Psoas muscle (tissue), 8 donors: ENCODE measurements around the gene CHN1. TPM values are rescaled to one million over a fixed set of nuclear protein-coding genes. Genes with fewer than 3 reads are reported as not detected.

Experiments used
- ATAC-seq, 4 donors: fragments of 200-7000 bp; cut with Tn5 transposase; one replicate each; pipeline ENCODE4 v1.9.1; 2020; ENCODE audit warnings: moderate library complexity in 3 of 4, mild to moderate bottlenecking in 2 of 4
- DNase-seq, 2 donors: peaks; one replicate each; pipeline ENCODE4 v3.0.0-alpha.2; 2020
- H3K27ac ChIP-seq: fragments of 200-600 bp; one replicate; pipeline ENCODE4 v1.8.0; 2022
- H3K27me3 ChIP-seq, 3 donors: fragments of 200-600 bp in 1 of 3; one replicate each; pipeline versions ENCODE4 v1.6.1 to v1.8.0; 2013 to 2022; ENCODE audit warnings: low read length in 2 of 3, mild to moderate bottlenecking in 2 of 3, moderate library complexity in 1 of 3; ENCODE audit not compliant: insufficient read depth in 3 of 3
- H3K36me3 ChIP-seq, 2 donors: fragments of 200-600 bp in 1 of 2; one replicate each; pipeline versions ENCODE4 v1.6.1 to v1.8.0; 2013 to 2022; ENCODE audit warnings: low read depth in 1 of 2, mild to moderate bottlenecking in 1 of 2, moderate library complexity in 1 of 2; ENCODE audit not compliant: insufficient read depth in 1 of 2
- H3K4me1 ChIP-seq: fragments of 200-600 bp; one replicate; pipeline ENCODE4 v1.8.0; 2022
- H3K4me3 ChIP-seq: fragments of 200-600 bp; one replicate; pipeline ENCODE4 v1.8.0; 2022; ENCODE audit warnings: mild to moderate bottlenecking
- H3K9me3 ChIP-seq: fragments of 200-600 bp; one replicate; pipeline ENCODE4 v1.8.0; 2022
- WGBS, 3 donors: extraction: QIAGEN DNeasy Blood & Tissue Kit; methylation state at CpG; one replicate each; pipeline versions ENCODE4 v1.1.6 to v1.1.7; 2013; 5-methylcytosine and 5-hydroxymethylcytosine counted together
- intact Hi-C, 2 donors: fragments of 100-400 bp; cut with DNase I; formaldehyde crosslinking; loops; one replicate each; pipeline versions ENCODE4 v1.11.0 to v1.14.2; 2022
- polyA plus RNA-seq, 3 donors: library from polyadenylated mRNA; stranded (reverse); fragments of 200-250 nt; gene quantifications; one replicate each; pipeline ENCODE4 v1.2.3, GENCODE V29; 2013
- total RNA-seq, 4 donors: library from RNA; stranded (reverse); fragmentation: NEBNext Ultra II Directional in 2 of 4; extraction: Animal tissue kit (Norgen Biotek cat#: 25700) in 2 of 4; gene quantifications; one replicate each; pipeline versions ENCODE4 v1.2.1 to v1.2.4, GENCODE V29; 2021 to 2023
- TF ChIP-seq, protein P1 (sequence below): fragments of 200-600 bp; IDR thresholded peaks from one replicate; pipeline ENCODE4 v1.8.0; 2022; ENCODE audit warnings: antibody characterized with exemption
- donor health status: healthy with polysubstance abuse.
- donor health status: DM: no; HTN: no; CAD: no; lungs with moderate emphysema.
- donor health status: Bipolar disorder and iron deficiency.
- donor health status: healthy.
- donor health status: DM: yes; HTN: yes; CAD: no.
- donor health status: DM: no; HTN: no; CAD: no.
- donor health status: DM: no; HTN: no; CAD: no.
- donor health status: DM: yes; HTN: yes; CAD: no.

The CHN1 gene
- total and polyA plus RNA-seq, 7 donors = 1.8 to 4.2 (median 2.3) TPM

- H3K4me1 ChIP-seq = no peaks in the 10 kb centered on the region
- TF ChIP-seq, protein P1, sequence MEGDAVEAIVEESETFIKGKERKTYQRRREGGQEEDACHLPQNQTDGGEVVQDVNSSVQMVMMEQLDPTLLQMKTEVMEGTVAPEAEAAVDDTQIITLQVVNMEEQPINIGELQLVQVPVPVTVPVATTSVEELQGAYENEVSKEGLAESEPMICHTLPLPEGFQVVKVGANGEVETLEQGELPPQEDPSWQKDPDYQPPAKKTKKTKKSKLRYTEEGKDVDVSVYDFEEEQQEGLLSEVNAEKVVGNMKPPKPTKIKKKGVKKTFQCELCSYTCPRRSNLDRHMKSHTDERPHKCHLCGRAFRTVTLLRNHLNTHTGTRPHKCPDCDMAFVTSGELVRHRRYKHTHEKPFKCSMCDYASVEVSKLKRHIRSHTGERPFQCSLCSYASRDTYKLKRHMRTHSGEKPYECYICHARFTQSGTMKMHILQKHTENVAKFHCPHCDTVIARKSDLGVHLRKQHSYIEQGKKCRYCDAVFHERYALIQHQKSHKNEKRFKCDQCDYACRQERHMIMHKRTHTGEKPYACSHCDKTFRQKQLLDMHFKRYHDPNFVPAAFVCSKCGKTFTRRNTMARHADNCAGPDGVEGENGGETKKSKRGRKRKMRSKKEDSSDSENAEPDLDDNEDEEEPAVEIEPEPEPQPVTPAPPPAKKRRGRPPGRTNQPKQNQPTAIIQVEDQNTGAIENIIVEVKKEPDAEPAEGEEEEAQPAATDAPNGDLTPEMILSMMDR = no peak
- DNase-seq = no peak
- no peak overlapping the region for H3K27ac ChIP-seq
- H3K27me3 ChIP-seq = no peaks in the 10 kb centered on the region
- no peak for ATAC-seq
- no peaks in the 10 kb centered on the region for H3K36me3 ChIP-seq
- no peaks in the 10 kb centered on the region for H3K9me3 ChIP-seq
- intact Hi-C loops = no loop called here
- WGBS, 3 donors = 94 to 99% (median 97%) methylated on average over 3 of the region's 3 CpGs
- no peak overlapping the region for H3K4me3 ChIP-seq
Observed at GRCh38 chr2:175039490-175039889, 34.3 kb upstream of the CHN1 start.

DNA sequence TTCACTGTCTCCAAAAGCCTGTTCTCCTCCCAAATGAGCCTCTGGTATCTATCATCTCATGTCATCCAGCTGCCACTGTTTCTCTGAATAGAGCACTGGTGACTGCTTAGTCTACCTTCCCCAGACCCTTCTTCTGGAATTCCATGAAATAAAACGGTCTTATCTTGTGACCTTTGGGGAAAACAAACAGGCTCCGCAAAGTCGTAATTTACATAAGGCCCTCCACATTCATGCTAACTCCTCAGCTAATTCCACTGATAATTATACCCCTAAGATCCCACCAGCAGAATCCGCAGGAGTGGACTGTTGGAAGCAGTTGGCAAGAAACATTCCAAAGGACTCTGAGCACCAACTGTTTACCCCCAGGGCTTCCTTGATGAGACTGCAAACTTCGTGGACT lies 33.9 kb upstream of the CHN1 start:
- DNase-seq (no peak), ATAC-seq (no peak)
- 85 to 89% (median 88%) methylated on average over 5 of the region's 5 CpGs for WGBS, 3 donors
- Histone ChIP-seq H3K27me3 (no peaks in the 10 kb centered on the region), H3K9me3 (no peaks in the 10 kb centered on the region), H3K36me3 (no peaks in the 10 kb centered on the region), H3K4me3 (no peak overlapping the region), H3K27ac (no peak overlapping the region), H3K4me1 (no peaks in the 10 kb centered on the region)
- intact Hi-C loops = no loop called here
- TF ChIP-seq, protein P1 = no peak

- Histone ChIP-seq H3K9me3 (no peaks in the 10 kb centered on the region), H3K27me3 (no peaks in the 10 kb centered on the region), H3K4me1 (no peaks in the 10 kb centered on the region), H3K4me3 (no peak overlapping the region), H3K36me3 (no peaks in the 10 kb centered on the region), H3K27ac (no peak overlapping the region)
- intact Hi-C loops = no loop called here
- DNase-seq (no peak), ATAC-seq (no peak)
- TF ChIP-seq, protein P1 = no peak
- 73 to 92% (median 82%) methylated on average over 2 of the region's 2 CpGs for WGBS, 3 donors
Observed at GRCh38 chr2:175037941-175038340, 32.8 kb upstream of the CHN1 start.

GRCh38 chr2:175036582-175037018 lies 31.4 kb upstream of the CHN1 start:
- TF ChIP-seq, protein P1 = peak; percentile 43
- no peak overlapping the region for H3K27ac ChIP-seq
- intact Hi-C loops = no loop called here
- WGBS, 3 donors = 55 to 73% (median 61%) methylated on average over 5 of the region's 5 CpGs
- no peak for DNase-seq
- no peaks in the 10 kb centered on the region for H3K4me1 ChIP-seq
- no peaks in the 10 kb centered on the region for H3K9me3 ChIP-seq
- ATAC-seq = no peak
- H3K27me3 ChIP-seq = no peaks in the 10 kb centered on the region
- H3K36me3 ChIP-seq = no peaks in the 10 kb centered on the region
- no peak overlapping the region for H3K4me3 ChIP-seq

DNA sequence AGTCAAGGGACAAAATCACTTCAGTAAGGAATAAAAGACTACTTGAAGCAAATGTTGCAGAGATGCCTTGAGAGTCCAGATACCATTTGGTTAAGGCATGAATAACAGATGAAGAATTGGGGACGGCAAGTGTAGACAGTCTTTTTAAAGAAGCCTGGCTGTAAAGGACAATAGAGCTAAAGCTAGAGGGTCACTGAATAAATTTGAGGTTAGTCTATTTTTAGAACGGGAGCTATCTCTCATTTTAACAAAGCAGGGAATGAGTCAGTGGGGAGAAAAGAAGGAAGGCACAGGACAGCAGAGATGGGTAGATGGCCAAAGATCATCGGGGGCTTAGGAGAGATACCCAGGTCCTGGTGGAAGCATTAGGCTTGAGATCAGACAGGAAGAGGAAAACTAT lies 30.6 kb upstream of the CHN1 start:
- Histone ChIP-seq H3K4me1 (no peaks in the 10 kb centered on the region), H3K27me3 (no peaks in the 10 kb centered on the region), H3K27ac (no peak overlapping the region), H3K4me3 (no peak overlapping the region), H3K36me3 (no peaks in the 10 kb centered on the region), H3K9me3 (no peaks in the 10 kb centered on the region)
- intact Hi-C loops = no loop called here
- WGBS, 3 donors = 61 to 70% (median 61%) methylated on average over 3 of the region's 3 CpGs
- no peak for DNase-seq
- no peak for ATAC-seq
- TF ChIP-seq, protein P1 = no peak
